GM21381 (cell line): ENCODE measurements around the gene XAGE3.
A peak's percentile ranks its signal among the peaks of the same experiment; 100 is the strongest.
"Not testable (repeated sequence)": the region's sequence is repeated elsewhere in the genome, so short reads cannot be mapped to it uniquely, and the experiment has no call there.

Source experiments
- ATAC-seq: cut with Tn5 transposase; IDR thresholded peaks from one replicate; pipeline ENCODE4 v1.9.1; 2021; ENCODE audit warnings: mild to moderate bottlenecking, moderate library complexity; ENCODE audit not compliant: unreplicated experiment

The XAGE3 gene

GRCh38 chrX:52867610-52868348 lies at the start of gene XAGE3:
Gene XAGE3, minus strand, starts transcription at chrX:52868083. Its CDS starts 950 bp downstream, at chrX:52867133.
- ATAC-seq: no peak

- not testable (repeated sequence) for ATAC-seq
These were observed 46.8 kb upstream of the XAGE3 start for GRCh38 chrX:52914704-52915103.

- ATAC-seq: not testable (repeated sequence)
These were observed 45.8 kb upstream of the XAGE3 start for GRCh38 chrX:52913681-52914080.

- ATAC-seq: not testable (repeated sequence)
These were observed 41.6 kb upstream of the XAGE3 start for GRCh38 chrX:52909313-52909969.

- not testable (repeated sequence) for ATAC-seq
These were observed 40.0 kb upstream of the XAGE3 start for GRCh38 chrX:52907900-52908299.

- ATAC-seq: not testable (repeated sequence)
These were observed 39.3 kb upstream of the XAGE3 start for GRCh38 chrX:52907137-52907536.

GRCh38 chrX:52906072-52906471 lies 38.2 kb upstream of the XAGE3 start:
- not testable (repeated sequence) for ATAC-seq

GRCh38 chrX:52905531-52905930 lies 37.6 kb upstream of the XAGE3 start:
- ATAC-seq: not testable (repeated sequence)

GRCh38 chrX:52896855-52897709 lies 29.2 kb upstream of the XAGE3 start, which contains the start of gene FAM156B:
Gene FAM156B, plus strand, starts transcription at chrX:52897330. Its CDS starts 9,896 bp downstream, at chrX:52907226.
- ATAC-seq: peak; percentile 85

- ATAC-seq: not testable (repeated sequence)
These were observed 28.6 kb upstream of the XAGE3 start for GRCh38 chrX:52896438-52896837.

GRCh38 chrX:52888090-52888489 lies 20.2 kb upstream of the XAGE3 start:
- not testable (repeated sequence) for ATAC-seq

GRCh38 chrX:52887459-52887858 lies 19.6 kb upstream of the XAGE3 start:
- ATAC-seq: not testable (repeated sequence)

- ATAC-seq: not testable (repeated sequence)
These were observed 8.5 kb upstream of the XAGE3 start for GRCh38 chrX:52876386-52876785.

GRCh38 chrX:52875436-52875835 lies 7.6 kb upstream of the XAGE3 start:
- ATAC-seq: not testable (repeated sequence)

GRCh38 chrX:52874661-52875060 lies 6.8 kb upstream of the XAGE3 start:
- no peak for ATAC-seq

- not testable (repeated sequence) for ATAC-seq
These were observed 5.9 kb upstream of the XAGE3 start for GRCh38 chrX:52873825-52874224.

GRCh38 chrX:52870046-52870445 lies 2.2 kb upstream of the XAGE3 start:
- ATAC-seq: no peak

GRCh38 chrX:52865343-52865998 lies 2.4 kb downstream of the XAGE3 start:
- ATAC-seq: no peak

GRCh38 chrX:52856991-52857525 lies 10.8 kb downstream of the XAGE3 start:
- ATAC-seq: not testable (repeated sequence)

GRCh38 chrX:52852110-52852860 lies 15.6 kb downstream of the XAGE3 start:
- ATAC-seq: no peak
